OCI-M1 (cell line): ENCODE results near the gene CACTIN.
"Not testable (repeated sequence)": the region's sequence is repeated elsewhere in the genome, so short reads cannot be mapped to it uniquely, and the experiment has no call there.

Source experiments
- DNase-seq: peaks from one replicate; lab custom pipeline; 2025; lab: John Stamatoyannopoulos, UW

CACTIN gene

DNA sequence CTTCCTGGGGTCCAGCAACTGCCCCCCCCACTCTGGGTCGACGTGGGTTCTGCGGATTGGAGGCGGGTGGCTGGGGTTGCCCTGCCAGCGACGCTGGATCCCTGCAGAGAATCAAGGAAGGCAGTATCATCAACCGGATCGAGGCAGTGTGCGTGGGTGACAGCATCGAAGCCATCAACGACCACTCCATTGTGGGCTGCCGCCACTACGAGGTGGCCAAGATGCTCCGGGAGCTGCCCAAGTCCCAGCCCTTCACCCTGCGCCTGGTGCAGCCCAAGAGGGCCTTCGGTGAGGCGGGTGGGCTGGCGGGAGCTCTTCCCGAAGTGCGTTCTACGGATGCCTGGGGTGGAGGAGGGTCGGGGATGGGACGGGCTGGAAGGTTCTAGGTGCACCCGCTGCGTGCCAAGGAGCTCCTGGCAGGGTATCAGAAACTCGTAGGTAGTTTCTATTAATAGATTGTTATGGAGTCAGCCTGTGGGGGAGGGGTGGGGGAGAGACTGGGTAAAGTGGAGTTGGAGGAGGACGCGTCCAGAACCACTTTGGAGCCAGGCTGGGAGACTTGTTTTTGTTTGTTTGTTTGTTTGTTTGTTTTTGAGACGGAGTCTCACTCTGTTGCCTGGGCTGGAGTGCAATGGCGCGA is 39.8 kb downstream of the CACTIN start:
- no peak for DNase-seq

GRCh38 chr19:3586127-3586626 is 40.4 kb downstream of the CACTIN start:
- peak; percentile 22 for DNase-seq

DNA sequence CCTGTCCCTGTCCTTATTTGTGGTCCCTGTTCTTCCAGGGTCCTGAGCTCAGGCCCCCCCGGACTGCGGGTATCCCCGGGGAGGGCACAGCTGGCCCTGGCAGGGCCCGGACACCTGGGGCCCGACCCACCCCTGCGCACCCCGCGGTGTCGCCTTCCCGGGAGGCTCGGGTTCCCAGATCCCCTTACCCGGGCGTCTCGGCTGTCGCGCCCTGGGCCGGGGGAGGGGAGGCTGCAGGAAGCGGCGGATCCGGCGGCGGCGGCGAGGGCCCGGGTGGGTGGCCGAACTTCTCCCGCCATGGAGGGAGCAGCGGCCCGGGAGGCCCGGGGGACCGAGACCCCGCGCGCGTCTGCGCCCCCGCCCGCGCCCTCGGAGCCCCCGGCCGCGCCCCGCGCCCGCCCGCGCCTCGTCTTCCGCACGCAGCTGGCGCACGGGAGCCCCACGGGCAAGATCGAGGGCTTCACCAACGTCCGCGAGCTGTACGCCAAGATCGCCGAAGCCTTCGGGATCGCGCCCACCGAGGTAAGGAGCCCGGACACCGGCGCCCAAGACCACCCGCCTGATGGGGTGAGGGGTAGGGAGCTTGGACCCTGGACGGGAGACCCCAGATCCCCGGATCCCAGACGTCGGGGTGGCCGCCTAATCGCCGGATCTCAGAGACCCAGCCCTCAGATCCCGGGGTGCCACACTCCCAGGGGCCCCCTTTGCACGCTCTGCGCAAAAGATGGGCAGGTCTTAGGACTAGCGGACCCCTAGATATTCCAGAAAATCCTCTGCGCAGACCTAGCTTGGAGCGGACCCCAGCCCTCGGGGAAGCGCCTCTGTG is 41.1 kb downstream of the CACTIN start, which contains the start of gene GIPC3:
Gene GIPC3 (plus strand): TSS at position 178 of the 826 bp plus-strand sequence. CDS start 120 bp downstream, at position 298.
- no peak for DNase-seq

DNA sequence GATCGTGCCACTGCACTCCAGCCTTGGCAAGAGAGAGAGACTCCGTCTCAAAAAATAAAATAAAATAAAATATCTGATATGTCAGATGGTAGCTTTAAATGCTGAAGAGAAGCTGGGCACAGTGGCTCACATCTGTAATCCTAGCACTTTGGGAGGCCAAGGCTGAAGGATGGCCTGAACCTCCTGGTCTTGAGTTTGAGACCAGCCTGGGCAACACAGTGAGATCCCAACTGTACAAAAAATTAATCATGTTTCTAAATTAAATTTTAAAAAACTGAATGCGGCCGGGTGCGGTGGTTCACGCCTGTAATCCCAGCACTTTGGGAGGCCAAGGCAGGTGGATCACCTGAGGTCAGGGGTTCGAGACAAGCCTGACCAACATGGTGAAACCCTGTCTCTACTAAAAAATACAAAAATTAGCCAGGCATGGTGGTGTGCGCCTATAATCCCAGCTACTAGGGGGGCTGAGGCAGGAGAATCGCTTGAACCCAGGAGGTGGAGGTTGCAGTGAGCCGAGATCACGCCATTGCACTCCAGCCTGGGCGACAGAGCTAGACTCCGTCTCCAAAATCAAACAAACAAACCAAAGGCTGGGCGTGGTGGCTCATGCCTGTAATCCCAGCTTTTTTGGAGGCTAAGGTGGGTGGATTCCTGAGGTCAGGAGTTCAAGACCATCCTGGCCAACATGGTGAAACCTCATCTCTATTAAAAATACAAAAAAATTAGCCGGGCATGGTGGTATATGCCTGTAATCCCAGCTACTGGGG is 42.4 kb downstream of the CACTIN start:
- DNase-seq: not testable (repeated sequence)

GRCh38 chr19:3581792-3582191 is 44.8 kb downstream of the CACTIN start:
- not testable (repeated sequence) for DNase-seq

DNA sequence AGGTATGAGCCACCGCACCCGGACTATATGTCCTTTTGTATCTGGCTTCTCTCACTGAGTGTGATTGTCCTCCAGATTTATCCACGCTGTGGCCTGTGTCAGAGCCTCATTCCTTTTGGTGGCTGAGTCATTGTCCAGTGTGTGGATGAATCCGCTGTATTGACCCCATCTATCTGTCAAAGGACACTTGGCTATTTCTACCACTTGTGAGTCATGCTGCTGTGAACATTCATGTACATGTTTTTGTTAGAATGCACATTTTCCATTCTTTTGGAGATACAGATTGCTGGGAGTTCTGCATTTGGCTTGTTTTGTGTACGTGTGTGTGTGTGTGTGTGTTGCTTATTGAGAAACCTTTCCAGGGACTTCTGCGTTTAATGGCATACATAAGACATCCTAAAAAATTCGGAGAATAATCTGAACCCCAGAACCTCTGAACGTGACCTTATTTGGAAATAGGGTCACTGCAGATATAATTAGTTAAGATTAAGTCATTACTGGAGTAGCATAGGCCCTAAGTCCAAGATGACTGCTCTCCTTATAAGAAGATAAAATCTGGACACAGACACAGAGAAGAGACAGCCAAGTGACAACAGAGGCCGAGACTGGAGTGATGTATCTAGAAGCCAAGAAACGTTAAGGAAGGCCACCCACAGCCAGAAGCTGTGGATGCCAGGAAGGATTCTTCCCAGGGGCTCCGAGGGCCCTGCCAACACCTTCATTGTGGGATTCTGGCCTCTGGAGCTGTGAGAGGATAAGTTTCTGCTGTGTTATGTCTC is 46.2 kb downstream of the CACTIN start:
- DNase-seq: peak; percentile 17

GRCh38 chr19:3578390-3578789 is 48.2 kb downstream of the CACTIN start:
- DNase-seq: no peak

DNA sequence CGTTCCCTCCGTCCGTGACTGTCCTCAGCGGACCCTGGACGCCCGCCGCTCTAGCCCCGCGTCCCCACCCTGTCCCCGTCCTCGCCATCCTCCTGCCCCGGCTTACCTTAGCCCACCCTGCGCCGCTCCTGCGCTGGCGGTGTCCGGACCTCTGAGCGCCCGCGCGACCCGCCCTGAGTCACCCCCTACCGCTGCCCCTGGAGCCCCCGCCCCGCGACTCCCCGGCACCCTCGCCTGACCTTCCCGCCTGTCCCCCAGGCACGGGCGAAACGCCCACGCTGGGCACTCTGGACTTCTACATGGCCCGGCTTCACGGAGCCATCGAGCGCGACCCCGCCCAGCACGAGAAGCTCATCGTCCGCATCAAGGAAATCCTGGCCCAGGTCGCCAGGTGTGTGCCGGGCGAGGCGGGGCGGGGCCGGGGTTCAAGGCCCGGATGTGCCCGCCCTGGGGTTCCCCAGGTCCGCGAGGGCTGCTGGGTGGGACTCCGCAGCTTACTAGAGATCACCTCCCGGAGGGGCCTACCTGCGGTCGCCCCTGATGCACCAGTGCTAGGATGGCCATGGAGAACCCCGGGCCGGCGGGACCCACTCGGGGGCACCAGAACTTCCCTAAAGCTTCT is 48.8 kb downstream of the CACTIN start:
- DNase-seq: no peak

- no peak for DNase-seq
Measured at GRCh38 chr19:3576696-3577443, 49.7 kb downstream of the CACTIN start.

- no peak for DNase-seq
Measured at GRCh38 chr19:3575949-3576673, 50.5 kb downstream of the CACTIN start.

GRCh38 chr19:3575260-3575741 is 51.3 kb downstream of the CACTIN start:
- peak; percentile 41 for DNase-seq

DNA sequence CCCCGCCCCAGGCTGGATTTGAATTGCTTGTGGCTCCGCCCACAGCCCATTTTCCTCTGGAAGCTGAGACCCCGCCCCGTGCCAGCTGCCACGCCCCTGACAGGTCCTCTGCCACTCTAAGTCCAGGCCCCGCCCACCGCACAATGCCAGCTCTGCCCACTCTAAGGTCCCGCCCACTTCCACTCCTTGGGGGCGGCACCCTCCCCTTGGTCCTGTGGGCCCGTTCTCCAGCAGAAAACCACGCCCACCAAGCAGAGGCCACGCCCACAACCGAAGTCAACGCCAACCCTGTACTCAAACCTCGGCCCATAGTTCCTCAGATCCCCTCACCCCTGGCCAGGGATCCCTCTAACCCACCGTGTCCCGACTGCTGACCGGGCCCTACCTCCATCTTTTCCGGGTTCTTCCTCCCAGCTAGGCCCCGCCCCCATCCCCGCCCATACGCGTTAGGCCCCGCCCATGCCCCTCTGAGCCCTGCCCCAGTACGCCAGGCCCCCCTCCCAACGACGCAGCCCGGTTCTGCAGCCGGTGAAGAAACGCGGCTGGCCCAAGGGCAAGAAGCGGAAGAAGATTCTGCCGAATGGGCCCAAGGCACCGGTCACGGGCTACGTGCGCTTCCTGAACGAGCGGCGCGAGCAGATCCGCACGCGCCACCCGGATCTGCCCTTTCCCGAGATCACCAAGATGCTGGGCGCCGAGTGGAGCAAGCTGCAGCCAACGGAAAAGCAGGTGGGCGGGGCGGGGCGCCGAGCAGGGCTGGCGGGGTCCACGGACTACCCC is 52.5 kb downstream of the CACTIN start:
- peak; percentile 96 for DNase-seq

DNA sequence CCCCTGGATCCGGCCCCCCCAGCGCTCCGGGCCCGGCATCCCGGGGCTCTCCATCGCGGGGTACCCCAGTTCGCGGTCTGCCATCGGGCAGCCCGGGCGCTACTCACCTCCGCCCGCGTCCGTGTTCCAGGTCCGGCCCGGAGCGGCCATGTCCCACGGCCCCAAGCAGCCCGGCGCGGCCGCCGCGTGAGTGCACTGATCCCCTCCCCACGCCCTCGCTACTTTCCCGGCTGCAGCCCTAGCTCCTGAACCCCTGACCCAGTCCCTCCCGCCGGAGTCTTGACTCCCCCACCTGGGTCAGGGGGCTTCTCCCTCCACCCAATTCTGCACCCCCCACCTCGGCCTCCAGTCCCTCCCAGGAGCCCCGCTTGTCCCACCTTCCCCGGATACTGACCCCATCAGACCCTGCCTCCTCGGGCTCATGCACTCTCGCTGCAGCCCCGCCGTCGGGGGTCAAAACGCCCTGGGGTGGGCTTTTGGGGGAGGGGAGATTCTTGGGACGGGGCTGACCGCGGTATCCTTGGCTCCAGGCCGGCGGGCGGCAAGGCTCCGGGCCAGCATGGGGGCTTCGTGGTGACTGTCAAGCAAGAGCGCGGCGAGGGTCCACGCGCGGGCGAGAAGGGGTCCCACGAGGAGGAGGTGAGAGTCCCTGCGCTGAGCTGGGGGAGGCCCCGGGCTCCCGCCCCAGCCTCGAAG is 53.3 kb downstream of the CACTIN start:
- DNase-seq: peak; percentile 18

GRCh38 chr19:3572855-3573161 is 53.8 kb downstream of the CACTIN start, which contains the start of gene HMG20B:
Gene HMG20B, plus strand, starts transcription at chr19:3572944. Its CDS starts 366 bp downstream, at chr19:3573310.
- no peak for DNase-seq

DNA sequence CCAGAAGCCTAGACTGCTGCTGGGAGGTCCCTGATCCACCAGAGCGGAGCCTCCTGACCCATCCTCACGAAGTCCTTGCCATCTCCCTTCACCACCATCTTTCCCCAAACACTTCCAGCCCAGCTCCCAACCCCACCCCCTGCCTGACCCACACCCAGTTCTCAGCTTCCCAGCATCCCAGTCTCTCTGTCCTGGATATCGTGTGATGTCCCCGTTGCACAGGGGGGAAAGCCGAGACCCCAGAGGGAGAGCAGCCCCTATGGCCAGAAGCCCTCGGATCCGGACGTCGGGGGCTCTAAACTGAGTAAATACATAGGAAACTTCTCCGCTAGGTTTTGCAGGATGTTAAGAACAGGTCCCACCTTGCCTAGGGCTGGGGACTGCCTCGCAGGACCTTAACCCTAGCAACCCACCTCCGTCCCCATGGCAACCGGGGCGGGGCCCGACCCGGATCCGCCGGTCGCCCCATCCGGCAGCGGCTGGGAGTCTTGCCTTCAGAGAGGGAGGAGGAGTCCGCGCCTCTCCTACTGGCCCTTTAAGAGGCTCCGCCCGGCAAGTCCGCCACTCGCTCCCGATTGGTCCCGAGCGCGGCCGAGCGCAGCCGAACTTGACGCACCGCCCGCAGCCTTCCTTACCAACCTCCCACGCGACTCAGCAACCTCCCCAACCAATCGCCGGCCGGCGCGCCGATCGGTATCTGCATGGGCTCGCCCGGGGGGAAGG is 54.3 kb downstream of the CACTIN start:
- DNase-seq: peak; percentile 98

DNA sequence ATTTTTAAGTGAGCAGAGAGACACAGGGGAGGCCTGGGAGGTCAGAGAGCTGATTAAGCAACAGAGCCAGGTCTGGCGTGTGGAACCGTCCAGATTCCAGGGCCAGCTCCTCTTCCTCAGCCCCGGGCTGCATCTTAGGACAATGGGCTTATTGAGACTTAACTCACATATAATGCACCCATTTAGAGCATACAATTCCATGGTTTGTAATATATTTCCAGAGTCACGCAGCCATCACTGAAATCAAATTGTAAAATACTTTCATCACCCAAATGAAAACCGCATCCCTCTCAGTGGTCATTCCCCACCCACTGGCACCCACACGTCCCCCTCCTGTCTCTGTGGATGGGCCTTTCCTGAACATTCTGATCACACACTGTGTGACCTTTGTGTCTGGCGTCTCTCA is 56.0 kb downstream of the CACTIN start:
- DNase-seq: no peak

DNA sequence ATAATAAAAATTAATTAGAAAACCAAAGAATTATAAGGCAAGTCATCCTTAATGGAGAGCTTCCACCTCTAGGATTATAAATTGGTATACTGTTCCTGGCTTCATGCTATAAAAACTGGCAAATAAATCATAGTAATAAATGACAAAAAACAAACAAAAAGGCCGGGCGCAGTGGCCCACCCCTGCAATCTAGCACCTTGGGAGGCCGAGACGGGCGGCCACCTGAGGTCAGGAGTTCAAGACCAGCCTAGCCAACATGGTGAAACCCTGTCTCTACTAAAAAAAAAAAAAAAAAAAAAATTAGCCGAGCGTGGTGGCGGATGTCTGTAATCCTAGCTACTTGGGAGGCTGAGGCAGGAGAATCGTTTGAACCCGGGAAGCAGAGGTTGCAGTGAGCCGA is 56.5 kb downstream of the CACTIN start:
- DNase-seq: not testable (repeated sequence)
